HG03378 (cell line): ENCODE results near the gene ADCY5.

ENCODE experiments used
- ATAC-seq: cut with Tn5 transposase; IDR thresholded peaks from one replicate; pipeline ENCODE4 v1.9.1; 2021; ENCODE audit warnings: mild to moderate bottlenecking, moderate library complexity; ENCODE audit not compliant: unreplicated experiment

ADCY5 gene

DNA sequence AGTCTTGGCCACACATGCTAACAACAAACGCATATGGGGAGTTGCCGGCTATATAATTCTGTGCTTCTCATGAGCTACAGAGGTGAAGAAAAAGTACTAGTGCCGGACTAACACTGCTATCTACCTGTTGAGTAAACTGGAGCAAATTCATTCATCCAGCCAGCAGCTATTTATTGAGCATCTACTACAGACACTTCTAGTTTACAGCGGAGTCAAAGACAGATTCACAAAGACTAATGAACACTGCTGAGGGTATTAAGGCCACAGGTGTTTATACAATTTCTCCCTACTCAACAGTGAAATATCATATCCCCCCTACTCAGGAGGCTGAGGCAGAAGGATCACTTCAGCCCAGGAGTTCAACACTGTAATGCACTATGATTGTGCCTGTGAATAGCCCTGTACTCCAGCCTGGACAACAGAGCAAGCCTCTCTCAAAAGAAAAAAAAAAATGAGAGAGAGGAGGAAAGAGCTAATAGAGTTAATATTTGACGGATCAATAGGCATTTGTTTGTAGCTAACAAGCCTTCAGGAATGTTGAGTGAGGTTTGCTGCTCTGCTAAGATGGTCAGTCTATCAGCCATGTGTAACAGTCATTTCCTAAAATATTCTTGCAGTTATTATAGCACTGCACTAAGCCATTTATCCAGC lies 17.8 kb downstream of the ADCY5 start:
- ATAC-seq = no peak

DNA sequence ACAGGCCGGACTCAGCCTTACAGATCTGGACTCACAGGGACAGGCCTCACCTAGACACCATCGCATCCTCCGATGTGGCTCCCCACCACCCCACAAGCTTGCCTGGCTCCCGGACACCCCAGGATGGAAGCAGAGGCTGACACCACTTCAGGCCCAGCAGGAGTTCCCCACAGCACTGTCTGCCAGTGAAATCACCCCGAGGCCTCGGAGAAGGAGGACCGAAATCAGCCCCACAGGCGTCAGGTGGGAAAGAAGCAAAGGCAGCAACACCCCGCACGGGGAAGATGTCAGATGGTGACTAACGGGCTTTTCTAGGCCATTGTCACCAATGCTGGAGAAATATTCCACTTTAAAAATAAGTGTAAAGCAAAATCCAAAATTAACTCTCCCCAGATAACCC lies 18.6 kb downstream of the ADCY5 start:
- no peak for ATAC-seq

DNA sequence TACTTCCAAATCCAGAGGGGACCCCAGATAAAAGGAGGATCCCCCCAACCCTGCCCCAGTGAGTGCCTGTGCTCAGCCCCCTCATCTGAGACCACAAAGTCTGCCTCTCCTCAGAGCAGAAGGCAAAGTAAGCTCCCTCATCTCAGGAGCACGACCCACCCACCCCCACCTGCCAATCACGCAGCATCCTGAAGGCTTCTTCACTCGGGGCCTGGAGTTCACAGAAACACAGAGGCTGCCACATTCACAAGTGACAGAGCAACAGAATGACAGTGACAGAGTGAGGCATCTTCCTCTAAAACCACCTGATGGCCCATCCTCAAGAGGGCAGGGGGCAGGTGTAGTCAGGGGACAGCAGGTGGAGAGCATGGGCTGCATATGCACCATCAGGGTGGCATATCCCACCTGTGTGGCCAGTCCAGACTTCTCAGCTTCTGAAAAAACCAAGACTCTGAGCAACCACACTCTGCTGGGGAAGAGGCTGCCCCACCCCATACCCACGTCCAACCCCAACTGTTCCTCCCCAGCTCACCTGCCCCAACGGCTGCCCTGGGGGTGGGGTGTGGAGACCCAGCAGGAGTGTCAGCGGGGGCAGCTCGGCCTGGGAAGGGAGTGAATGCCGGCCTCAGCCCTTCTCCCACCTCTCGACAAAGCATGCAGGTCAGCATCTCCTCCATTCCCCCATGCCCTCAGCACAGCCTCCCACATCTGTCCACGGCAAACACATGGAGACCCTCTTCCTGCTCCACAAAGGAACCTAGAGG lies 19.3 kb downstream of the ADCY5 start:
- no peak for ATAC-seq

DNA sequence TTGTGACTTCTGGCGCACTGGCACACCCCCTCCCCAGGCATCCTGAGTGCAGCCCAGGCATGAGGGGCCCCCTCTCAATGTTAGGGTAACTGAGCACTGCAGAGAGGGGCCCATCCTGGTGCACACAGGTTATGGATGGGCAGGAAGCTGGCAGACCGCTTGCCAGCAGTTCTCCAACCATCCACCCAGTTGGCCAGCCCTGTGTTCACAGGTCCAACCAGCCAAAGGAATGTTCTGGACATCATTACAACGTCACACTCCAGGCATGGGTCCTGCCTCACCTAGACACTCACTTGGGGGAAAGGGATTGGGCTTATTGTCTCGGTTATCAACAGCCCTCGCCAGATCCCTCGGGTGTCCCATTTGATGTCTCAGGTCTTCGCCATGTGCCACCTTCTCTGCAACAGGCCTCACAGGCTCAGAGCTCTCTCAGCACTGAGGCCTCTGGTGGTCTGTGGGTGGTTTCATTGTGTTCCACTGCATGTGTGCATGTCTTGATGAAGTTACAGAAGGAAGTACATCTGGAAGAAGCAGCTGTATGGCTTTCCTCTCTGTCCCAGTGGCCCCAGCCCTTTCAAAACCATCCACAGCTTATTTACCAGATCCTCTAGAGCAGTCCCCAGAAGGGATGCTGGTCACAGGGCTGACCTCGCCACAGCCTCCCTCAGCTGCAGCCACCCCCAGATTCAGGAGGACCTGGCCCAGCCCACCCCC lies 23.7 kb downstream of the ADCY5 start:
- no peak for ATAC-seq

DNA sequence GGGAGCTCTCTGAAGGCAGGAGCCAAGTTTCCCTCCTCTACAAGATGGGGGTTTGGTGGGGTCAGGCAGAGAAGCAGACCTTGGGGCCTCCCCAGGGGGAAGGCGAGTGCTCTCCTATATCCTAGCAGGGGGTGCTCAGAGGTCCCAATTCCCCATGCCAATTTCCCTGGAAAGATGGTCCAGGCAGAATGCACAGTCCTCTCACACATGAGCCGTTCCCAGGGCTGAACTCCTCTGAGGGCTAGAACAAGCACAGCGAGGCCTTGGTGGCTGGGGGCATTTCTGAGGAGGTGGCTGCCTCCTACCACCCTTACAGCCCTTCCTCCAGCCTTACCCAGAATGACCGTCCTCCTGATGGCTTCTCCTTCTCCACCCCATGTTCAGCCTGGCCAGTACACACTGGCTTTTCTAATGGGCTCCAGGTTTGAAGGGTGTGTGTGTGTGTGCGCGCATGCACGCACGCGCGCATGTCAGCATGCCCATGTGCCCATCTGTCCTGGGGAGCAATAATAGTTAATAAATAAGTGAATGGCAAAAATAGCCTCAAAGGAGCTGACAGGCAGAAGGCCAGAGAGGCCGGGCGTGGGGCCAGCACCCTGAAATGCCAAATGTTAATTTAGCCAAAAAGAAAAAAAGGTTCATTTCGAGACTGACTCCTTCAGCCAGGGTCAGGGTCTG lies 24.4 kb downstream of the ADCY5 start:
- no peak for ATAC-seq

DNA sequence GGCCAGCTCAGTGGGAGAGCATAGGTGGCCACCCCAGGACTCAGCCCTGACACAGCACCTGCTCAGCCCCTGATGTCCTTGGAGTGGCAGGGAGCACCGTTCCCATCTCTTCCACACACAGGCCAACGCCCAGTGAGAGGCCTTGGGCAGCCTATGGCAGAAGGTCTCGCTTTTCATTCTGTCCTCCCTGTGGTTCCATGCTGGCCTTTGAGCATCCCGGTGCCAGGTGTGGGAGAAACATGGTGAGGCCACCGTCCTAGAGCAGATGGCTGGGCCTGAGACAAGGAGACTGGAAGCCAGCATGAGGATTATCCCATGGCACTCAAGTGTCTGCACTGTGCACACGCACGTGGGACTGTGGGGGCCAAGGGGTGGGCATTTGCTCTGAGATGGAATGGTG lies 25.1 kb downstream of the ADCY5 start:
- no peak for ATAC-seq

DNA sequence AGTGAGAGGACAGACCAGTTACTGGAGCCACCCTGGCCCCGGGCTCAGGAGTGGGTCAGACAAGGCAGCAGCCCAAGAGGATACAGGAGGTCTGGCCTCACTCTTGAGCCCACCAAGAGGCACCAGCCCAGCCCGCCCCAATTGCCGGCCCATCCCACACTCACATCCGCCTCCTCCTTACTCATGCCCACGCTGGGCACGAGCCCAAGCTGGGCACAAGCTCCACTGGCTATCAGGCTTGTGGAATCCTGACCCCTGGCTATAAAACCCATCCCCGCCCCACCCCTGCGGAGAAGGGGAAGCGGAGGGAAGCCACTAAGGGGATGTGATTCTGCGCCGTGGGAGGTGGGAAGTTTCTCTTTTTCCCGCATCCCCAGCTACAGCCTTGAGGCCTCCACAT lies 25.9 kb downstream of the ADCY5 start:
- ATAC-seq = no peak

DNA sequence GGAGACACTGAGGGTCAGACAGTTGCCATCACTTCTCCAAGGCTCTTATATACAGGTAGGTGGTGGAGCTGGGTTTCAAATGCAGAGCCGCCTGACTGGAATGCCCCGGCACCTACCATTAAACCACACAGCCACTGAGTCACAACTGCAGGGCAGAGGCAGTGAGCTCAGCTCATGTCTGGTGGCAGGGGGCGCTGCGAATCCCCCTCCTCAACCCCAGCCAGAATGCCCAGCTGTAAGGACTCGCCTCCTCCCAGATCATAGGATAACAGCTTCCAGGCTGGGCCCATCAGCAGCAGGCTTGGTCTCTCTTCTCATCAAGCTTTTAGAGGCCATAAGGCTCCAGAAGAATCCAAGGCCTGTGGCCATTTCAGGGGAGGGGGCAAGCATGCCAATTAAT lies 26.4 kb downstream of the ADCY5 start:
- no peak for ATAC-seq

DNA sequence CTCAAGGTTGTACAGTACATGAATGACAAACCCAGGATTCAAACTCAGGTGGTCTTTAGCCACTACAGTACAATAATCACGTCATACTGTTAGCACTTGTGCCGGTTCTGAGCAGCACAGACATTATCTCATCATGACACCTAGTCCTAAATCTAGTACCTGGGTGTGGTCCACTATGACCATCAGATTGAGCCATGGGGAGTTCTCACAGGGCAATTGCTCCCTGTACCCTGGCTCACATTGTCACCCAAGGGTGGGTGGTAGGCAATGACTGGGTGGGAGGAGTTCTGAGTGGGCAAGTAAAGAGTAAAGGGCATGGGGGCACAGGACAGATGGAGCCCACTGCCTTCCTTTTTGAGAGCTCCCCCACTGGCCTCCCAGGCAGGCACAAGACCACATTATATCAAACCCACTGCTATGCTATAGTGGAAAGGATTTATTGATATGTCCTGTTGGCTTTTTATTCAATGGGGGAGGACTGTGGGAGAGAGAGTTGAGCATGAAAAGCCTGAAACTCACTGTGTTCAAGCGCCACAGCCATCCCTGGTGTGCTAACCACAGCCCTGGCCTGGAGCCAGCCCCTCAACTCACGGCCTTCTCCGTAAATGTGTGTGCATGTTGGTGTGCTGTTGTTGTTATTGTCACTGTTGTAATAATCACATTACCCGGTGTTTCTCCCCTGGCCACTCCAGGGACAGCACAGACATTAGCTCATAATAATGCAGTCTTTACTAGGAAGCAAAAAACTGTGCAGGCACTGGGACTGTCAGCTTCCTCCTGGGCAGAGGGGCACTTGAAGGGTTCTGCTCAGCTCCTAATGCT lies 27.3 kb downstream of the ADCY5 start:
- no peak for ATAC-seq

DNA sequence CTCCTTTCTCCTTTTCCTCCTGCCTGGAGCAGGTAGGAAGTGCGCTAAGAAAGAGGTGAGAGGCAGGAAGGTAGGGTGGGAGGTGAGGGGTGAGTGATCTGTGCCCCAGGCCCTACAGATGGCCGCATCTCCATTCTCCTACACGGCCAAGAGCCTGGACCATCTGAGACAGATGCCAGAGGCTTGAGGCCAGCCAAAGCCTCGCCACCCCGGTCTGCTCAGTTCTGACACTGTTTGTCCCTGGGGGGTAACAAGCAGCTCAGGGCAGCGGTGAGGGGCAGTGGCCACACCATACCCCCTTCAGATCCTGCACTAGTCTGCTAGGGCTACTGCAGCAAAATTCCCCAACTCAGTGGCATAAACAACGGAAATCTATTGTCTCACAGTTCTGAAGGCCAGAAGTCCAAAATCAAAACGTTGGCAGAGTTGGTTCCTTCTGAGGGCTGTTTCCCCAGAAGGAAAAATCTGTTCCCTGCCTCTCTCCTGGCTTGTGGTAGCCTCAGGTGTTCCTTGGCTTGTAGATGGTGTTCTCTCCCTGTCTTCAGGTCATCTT lies 28.4 kb downstream of the ADCY5 start:
- ATAC-seq = no peak

DNA sequence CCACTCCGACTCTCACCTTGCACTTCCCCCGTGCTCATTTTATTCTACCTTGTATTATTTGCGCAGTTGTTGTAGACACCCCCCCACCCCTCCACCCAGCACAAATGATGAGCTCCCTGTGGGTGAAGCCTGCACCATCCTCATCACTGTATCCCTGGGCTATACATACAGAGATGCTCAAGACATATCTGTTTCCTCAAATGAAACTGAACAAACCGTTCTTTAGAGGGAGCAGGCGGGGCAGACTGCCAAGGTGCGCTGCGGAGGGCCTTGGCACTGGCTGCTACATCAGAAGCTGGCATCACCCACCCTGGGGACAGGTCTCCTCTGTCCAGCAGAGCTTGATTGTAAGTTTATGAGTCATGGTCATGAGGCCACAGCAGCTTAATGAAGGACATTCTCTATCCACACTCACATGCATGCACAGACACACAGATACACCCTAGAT lies 29.0 kb downstream of the ADCY5 start:
- ATAC-seq = no peak

DNA sequence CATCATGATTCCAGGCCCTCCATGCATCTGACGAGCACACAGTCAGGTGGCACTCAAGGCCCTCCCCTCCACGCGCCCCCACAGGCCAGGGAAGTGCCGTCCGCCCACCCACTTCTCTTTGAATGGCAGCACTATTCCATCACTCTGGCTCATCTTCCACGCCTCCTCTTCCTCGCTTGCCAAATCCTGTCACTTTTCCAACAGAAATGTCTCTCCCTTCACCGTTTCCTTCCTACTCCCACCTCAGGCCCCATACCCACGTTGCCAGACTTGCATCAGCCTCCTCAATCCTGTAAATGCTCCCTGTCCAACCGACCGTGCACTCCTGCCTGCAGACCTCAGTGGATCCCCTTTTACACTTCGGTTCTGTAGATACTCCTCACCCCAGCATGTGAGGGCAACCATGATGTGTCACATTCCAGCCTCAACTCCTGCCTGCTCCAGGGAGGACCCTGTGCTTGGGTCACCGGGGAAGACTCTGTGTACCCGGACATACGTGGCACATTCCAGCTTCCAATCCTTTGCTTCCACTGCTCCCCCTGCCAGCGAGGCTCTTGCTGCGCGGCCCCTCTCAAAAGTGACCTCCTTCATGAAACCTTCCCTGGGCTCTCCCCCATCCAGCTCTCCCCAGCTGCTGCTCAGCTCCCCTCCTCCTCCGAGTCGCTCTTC lies 29.6 kb downstream of the ADCY5 start:
- ATAC-seq = no peak

DNA sequence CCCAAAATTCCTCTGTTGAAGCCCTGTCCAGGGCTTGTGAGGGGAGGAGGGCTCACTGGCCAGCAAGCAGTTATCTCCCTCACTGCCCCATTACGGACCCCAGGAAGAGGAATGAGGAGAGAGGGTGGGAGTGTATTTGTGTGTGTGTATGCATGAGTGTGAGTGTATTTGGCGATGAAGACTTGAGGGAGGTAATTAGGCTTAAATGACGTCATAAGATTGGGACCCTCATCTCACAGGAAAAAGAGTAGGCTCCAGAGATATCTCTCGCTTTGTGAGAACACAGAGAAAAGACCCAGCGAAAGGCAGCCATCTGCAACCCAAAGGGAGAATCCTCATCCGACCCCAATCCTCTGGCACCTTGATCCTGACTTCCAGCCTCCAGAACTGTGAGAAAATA lies 32.2 kb downstream of the ADCY5 start:
- no peak for ATAC-seq

DNA sequence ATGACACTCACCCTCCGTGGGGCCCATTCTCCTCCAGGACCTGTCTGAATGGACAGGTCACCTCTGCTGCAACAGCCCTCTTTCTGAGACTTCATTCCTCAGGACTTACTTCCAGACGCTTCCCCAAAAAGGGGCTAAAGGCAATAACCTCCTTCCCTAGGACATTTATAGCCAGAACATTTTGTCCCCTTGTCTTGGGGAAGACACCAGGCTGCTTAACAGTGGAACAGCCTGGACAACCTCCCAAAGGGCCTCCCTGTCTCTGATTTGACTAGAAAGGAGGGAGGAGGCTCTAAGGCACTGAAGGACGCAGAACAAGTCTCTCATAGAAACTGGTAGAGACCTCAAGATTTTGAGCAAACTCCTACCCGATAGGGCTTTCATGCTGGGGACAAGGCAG lies 32.7 kb downstream of the ADCY5 start:
- no peak for ATAC-seq

DNA sequence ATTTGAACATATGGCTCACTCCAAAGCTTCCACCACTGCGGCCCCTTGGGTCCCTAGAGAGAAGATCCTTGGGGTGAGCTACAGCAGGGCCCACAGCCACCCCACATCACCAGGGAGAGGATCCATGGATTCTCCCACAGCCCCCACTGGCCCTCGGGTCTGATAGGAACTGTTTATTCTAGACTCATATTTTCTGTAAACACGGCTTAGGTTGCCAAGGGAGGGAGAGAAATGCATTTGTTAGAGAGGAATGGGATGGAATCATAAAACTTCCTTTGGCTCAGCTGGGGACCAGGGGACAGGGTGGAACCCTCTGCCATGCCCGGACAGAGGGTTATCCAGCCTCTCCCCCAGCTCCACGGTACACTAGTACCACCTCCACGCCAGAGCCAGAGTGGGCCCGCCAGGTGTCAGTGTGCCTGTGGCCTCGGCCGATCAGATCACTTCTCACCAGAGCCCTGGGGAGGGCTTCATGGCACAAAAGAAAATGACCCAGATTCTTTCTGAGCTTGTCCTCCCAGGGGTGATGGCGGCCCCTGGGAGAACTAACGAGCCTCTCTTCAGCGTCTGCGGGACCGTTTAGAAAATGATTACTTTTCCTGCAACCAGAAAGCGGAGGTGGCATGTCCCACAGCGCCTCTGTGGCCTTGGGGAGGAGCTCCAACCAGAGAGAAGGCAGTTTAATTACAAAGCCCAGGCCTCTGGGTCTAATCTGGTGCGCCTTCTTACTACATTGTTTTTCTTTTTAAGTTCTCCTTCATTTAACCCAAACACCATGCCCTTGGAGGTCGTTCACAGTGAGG lies 33.7 kb downstream of the ADCY5 start:
- ATAC-seq = no peak

DNA sequence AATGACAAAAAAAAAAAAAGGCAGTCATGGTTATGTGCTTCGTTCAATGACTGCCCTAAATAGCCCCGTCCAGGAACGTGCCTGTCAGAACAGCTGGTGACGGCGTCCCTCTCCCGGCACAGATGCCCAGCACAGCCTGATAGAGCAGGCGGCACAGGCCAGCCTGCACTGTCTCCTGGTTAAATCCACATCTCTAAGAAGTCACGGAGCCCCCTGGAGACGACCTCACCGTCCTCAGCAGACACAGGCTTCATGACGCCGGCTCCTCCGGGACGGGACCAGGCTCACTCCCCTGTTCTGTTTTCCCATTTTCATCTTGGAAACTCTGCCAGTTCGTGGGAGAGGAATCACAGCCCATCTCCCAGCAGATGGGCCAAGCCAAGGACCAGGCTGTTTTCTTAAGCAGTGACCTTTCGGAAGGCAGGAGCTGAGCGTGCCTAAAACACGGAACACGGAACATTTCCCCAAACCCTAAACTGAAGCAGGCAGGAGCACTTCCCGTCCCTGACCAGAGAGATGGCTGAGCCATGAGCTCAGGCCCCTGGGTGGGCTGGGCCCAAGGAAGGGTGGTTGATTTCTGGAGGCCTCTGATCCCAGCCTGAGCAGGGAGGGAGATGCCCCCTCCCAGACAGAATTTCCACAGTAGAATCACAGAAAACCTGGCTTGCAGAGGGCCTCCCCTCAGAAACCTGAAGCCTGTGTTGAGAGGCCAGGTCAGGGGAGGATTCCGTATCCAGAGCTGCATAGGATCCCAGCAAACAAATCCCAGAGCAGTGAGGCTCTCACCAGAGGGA lies 35.9 kb downstream of the ADCY5 start:
- ATAC-seq = no peak

DNA sequence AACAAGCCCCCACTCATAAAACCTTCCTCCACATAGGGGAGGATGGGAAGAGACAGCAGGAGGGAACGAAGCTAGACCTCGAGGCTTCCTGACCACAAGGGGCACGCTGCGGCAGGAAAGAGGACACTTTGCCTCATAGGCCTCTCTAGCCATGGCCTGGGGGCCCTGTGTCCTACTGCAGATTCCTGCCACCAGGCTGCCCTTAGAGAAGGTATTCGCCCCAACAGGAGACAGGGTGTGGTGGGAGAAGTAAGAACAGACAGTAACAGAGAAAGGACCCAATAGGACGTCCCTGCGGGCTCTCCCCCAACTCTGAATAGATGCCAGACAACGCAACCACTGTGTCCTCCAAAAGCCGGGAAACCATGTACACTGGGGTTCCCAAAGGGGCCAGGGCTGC lies 36.8 kb downstream of the ADCY5 start:
- no peak for ATAC-seq

DNA sequence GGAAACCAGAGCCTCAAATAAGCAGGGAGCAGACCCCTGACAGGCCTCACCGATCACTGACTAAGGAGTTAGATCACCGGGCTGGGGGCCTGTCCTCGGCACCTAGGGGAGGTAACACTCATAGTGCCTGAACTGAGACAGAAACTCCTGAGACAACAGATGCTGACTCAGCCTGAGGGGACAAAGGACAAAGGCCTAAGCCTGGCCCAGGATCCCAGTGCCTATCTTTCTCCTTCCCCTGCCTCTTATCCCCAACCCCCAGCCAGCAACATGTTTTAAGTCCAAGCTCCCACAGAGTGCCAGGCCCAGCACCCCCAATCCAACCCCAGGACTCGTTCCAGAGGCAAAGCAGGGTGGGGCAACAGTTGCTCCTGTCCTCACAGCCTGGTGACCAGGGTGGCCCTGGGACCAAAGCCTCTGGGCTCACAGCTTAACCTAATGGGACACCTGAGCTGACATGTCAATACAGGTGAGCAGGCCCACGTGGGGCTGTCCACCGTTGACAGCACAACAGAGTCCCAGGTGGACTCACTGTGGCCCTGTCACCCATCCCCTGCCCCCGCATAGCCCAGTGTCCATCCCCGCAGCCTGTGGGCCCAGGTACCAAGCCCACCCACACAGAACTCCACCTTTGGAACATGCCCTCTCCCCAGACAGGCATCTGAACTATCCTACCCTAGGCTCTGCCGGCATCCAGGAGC lies 37.4 kb downstream of the ADCY5 start:
- ATAC-seq = no peak
